ENCODE data around the gene ZNF431. TPM values are rescaled to one million over a fixed set of nuclear protein-coding genes. Genes with fewer than 3 reads are reported as not detected.

Gene ZNF431
- total and polyA plus RNA-seq, 9 donors = 11.7 to 52.2 (median 30.5) TPM

- H3K36me3 ChIP-seq = no peaks in the 10 kb centered on the region
- H3K27ac ChIP-seq = no peak overlapping the region
- intact Hi-C loops (cut with DNase I) = no loop called here
- H3K27me3 ChIP-seq = no peaks in the 10 kb centered on the region
- no peaks in the 10 kb centered on the region for H3K4me1 ChIP-seq (ENCODE audit: insufficient read depth)
- no peak overlapping the region for H3K4me3 ChIP-seq
- WGBS, 3 donors = 88 to 89% (median 88%) methylated on average over 2 of the region's 2 CpGs
- H3K9me3 ChIP-seq = no peaks in the 10 kb centered on the region
- TF ChIP-seq CTCF (IDR thresholded peaks at IDR 0.05) (no peak), POLR2A (IDR thresholded peaks at IDR 0.05) (no peak), EP300 (IDR thresholded peaks at IDR 0.05) (no peak)
- DNase-seq = no peak
Measured at GRCh38 chr19:21238670-21239069, 96.8 kb downstream of the ZNF431 start.

Small RNA genes lying within 50 kb of the gene (small RNA-seq; reads per million reads assigned to genes)
- not detected for gene RNA5SP469

Other genes starting within 250 kb of the ZNF431 start
- 10 to 100 TPM in 2 of 7 donors, 1 to 10 TPM in 5; 6.8 to 20.1 (median 9.3) TPM for gene ZNF85, start 218.8 kb upstream of the ZNF431 start, total RNA-seq
- 10 to 100 TPM in 1 of 2 donors, 1 to 10 TPM in 1; 8.7 to 11.3 TPM for gene ZNF85, start 218.8 kb upstream of the ZNF431 start, polyA plus RNA-seq
- gene ZNF430, start 121.4 kb upstream of the ZNF431 start, total RNA-seq = 10 to 100 TPM in 6 of 7 donors, 1 to 10 TPM in 1; 6.5 to 33.5 (median 19.3) TPM
- 10 to 100 TPM in 1 of 2 donors, 1 to 10 TPM in 1; 7.8 to 10.5 TPM for gene ZNF430, start 121.4 kb upstream of the ZNF431 start, polyA plus RNA-seq
- gene ZNF714, start 59.8 kb upstream of the ZNF431 start, total RNA-seq = 10 to 100 TPM in 6 of 7 donors, 1 to 10 TPM in 1; 7.7 to 45.1 (median 19.9) TPM
- gene ZNF714, start 59.8 kb upstream of the ZNF431 start, polyA plus RNA-seq = 10 to 100 TPM in 1 of 2 donors, 1 to 10 TPM in 1; 9.7 to 10.0 TPM
- 10 to 100 TPM; 11.4 to 56.5 (median 24.6) TPM for gene ZNF708, start 187.4 kb downstream of the ZNF431 start, total RNA-seq
- 10 to 100 TPM; 14.7 to 16.3 TPM for gene ZNF708, start 187.4 kb downstream of the ZNF431 start, polyA plus RNA-seq
- 10 to 100 TPM in 2 of 7 donors, 1 to 10 TPM in 5; 4.0 to 12.2 (median 9.1) TPM for gene ZNF738, start 217.0 kb downstream of the ZNF431 start, total RNA-seq
- 1 to 10 TPM; 8.2 to 9.4 TPM for gene ZNF738, start 217.0 kb downstream of the ZNF431 start, polyA plus RNA-seq